Measurements from ENCODE around the gene TMEM178B.

- TF ChIP-seq CTCF (IDR thresholded peaks at IDR 0.05) (no peak), POLR2AphosphoS5 (IDR thresholded peaks at IDR 0.05; ENCODE audit: low read depth, low read length) (no peak), SIN3A (IDR thresholded peaks at IDR 0.05; ENCODE audit: borderline replicate concordance, insufficient read depth, low read depth, low read length) (no peak)
Measured at GRCh38 chr7:141410353-141411000, 336.6 kb downstream of the TMEM178B start.

Measured in Panc1 (cell line).